Hematopoietic multipotent progenitor cell treated with erythropoietin and hydrocortisone succinate and interleukin-3 and kit ligand, for 6 days (in vitro differentiated cells): ENCODE data around the gene NAV3.
"Not testable (repeated sequence)": the region's sequence is repeated elsewhere in the genome, so short reads cannot be mapped to it uniquely, and the experiment has no call there.

ENCODE experiments used
- DNase-seq: peaks from one replicate; pipeline ENCODE4 v3.0.0-alpha.2; 2015

The NAV3 gene

DNA sequence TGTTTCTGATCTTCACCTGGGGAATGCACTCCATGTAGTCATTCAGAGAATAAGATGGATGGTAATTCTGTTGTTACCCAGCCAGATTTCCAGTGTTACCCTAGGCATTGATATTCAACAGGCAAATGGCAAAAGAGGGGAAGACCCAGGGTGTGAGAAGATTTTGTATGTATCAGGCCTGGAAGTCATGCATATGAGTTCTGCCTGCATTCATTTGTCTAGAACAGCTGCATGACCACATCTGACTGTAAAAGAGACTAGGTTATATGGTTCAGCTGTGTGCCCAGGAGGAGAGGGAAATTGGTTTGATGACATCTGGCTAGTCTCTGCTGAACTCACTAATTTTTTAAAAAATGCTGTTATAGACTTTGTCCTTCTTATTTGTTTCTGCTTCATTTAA is 224.9 kb downstream of the NAV3 start:
- no peak for DNase-seq

DNA sequence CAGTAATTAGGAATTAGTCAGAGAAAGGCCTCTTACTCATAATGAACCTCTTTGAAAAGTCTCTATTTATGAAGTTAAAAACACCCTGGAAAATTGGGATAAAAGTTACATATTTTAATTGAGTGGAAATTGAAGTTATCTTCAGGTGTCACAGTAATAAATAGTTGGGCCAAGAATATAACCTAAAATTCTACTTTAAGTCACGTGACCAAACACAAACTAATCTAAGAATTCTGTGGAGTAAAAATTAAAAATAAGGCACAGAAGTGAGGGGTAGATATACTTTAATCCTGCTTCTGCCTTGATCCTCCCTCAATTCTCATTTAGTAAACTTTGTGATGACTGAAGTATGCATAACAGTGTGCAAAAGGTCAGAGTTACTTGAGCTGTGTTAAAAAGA is 226.4 kb downstream of the NAV3 start:
- DNase-seq: no peak

DNA sequence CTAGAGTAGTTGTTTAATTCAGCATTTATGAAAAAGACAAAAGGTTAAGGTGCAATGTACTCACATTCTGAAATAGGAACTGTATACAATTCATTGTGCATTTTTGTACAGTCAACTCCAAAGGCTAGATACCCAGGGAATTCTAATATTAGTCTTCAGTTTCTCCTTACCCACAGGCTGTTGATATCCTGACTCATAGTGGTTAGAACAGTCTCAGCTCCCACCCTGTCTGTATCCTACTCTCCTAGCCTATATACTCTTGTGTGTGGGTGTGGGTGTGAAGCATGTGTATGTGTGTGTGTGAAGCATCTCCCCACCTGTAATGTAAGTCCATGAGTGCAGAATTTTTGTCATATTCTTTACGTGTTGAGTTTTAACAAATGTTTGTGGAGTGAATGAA is 229.5 kb downstream of the NAV3 start:
- no peak for DNase-seq

DNA sequence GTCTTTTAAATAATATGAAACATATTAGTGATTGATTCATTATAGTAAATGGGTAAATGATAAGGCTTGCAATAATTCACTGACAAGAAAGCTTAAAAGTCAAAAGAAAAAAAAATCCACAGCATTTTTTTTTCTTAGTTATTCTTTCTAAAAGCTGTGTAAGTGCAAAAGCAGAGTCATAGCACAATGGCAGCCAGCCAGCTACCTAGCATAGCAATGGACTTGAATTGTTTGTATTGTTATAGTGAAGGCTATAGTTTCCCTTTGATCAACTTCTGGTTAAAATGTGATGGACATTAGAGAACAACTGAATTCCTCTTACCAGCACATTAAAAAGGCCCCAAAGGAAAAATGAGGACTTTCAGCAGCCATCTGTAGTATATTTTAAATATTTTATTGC is 232.1 kb downstream of the NAV3 start:
- DNase-seq: peak; percentile 44

GRCh38 chr12:78081590-78082314 is 251.1 kb downstream of the NAV3 start:
- DNase-seq: no peak

DNA sequence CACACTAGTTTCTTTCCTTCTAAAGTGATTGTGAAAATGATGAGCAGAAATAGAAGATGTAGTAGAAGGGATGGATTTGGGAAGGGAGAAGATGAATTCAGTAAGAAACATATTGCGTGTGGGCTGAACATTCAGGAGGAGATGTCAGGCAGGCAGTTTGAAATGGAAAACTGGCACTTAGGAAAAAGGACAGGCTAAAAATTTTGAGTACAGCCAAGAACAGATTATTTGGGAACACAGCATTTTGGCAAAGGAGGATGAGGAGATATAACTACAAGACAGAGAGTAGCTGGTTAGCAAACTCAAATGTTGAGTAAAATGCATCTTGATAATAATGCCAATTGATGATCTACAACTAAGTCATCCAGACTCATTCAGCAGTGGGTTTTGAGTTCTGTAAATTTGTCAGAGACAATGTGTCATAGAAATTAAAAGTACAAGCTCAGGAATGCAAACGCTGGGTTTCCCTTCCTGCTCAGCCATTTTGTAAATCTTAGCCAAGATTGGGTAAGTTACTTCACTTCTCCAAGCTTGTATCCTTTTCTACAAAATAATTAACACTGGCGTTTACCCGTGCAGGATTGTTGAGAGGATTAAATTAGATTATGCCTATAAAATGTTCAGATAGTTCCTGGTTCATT is 255.0 kb downstream of the NAV3 start:
- no peak for DNase-seq

DNA sequence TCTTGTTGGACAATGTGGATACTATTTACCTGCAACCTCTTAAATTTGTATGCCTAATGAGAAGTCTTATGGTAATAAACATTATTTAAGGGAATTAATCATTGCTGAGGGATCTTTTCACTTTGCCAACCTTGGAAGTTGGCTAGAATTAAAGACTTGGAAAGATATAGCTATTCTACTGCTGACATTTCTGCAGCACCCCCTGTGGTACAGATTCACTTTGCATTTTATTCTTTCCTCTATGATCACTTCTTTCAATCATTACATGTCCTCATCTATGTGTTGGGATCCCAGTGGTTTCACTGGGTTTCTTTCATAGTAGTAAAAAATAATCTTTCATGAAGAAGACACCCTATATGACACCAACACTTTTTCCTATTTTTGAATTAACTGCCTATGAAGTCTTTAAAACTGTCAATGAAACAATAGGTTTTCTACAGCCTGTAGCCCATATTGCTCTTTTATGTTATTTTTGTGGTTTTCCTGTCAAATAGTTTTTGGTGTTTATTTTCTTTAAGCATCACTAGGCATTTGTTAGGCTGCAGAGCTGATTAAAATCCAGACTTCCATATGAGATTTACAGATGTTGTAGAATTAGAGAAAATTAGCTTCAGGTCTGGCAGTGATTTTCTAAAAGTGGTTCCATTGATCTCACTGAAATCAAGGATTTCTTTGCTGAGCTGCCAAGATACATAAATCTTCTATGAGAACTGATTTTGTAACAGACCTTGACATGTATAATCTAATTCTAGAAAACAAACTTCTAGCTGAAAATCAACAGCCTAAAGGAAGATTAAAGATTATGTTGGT is 256.1 kb downstream of the NAV3 start:
- DNase-seq: no peak

- DNase-seq: no peak
Observed at GRCh38 chr12:78087363-78087675, 256.6 kb downstream of the NAV3 start.

DNA sequence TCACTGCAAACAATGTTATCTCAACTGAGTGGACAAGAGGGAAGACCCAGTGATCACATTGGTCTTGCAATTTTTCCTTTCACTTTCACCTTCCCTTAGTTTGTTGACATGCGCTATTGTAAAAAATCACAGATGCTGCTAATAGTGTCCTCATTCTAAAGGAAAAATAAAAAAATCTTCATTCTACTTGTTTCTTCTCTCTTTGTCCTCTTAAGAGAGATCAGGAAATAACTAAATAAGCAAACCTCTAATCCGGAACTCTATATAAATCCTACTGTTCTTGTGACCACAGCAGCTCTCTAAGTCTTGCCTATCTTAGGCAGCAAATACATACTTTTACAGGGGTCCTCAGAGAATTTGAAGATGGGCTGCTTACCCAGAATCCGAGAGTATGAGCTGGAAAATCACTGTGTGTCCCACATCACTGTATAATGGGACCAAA is 257.7 kb downstream of the NAV3 start:
- DNase-seq: no peak

DNA sequence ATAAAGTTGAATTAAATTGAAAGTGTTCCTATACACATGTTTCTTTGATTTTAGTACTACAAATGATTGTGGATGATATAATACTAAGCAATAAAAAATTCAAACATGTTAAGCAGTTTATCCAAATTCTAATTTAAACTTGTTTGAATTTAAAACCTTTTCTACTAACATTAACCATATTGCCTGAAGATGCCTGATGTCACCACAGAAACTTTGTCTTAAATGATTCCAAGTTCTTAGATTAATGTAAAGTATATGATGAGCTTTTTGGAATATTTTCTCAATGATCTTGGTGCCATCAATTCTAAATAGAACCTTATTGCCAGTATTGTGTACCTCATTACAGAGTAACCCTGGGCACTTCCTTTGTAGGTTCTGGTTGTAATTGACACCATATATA is 259.6 kb downstream of the NAV3 start:
- DNase-seq: no peak

GRCh38 chr12:78095623-78096022 is 264.9 kb downstream of the NAV3 start:
- no peak for DNase-seq

GRCh38 chr12:78096909-78097597 is 266.4 kb downstream of the NAV3 start:
- DNase-seq: no peak

DNA sequence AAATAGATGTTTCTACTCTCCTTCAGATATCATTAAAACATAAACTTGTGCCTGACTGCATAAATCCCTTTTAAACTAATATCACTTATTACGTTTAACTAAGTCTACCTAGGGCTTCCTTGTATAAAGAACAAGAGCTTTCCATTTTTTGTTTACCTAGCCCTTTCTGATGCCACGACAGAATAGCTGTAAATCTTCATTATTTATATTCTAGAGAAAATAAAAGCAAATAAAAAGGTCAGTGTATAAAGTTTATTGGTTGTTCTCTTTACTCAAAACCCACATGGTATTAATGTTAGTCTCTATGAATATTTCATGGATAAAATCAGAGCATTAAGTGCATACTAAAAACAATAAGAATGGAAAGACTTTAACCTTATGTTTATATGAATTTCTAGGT is 269.1 kb downstream of the NAV3 start:
- DNase-seq: no peak

- DNase-seq: no peak
Observed at GRCh38 chr12:78101113-78101876, 270.6 kb downstream of the NAV3 start.

- DNase-seq: no peak
Observed at GRCh38 chr12:78101946-78102635, 271.4 kb downstream of the NAV3 start.

DNA sequence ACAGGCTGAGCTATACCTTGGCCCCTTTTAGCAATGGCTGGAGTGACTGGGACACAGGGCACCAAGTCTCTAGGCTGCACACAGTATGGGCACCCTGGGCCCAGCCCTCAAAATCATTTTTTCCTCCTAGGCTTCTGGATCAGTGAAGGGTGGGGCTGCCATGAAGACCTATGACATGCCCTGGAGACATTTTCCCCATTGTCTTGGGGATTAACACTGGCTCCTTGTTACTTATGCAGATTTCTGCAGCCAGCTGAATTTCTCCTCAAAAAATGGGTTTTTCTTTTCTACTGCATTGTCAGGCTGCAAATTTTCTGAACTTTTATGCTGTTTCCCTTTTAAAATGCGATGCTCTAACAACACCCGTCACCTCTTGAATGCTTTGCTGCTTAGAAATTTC is 272.1 kb downstream of the NAV3 start:
- DNase-seq: not testable (repeated sequence)

GRCh38 chr12:78115889-78116288 is 285.2 kb downstream of the NAV3 start:
- DNase-seq: peak; percentile 11

GRCh38 chr12:78118036-78118435 is 287.3 kb downstream of the NAV3 start:
- DNase-seq: peak; percentile 7

- DNase-seq: no peak
Observed at GRCh38 chr12:78118486-78118885, 287.8 kb downstream of the NAV3 start.

DNA sequence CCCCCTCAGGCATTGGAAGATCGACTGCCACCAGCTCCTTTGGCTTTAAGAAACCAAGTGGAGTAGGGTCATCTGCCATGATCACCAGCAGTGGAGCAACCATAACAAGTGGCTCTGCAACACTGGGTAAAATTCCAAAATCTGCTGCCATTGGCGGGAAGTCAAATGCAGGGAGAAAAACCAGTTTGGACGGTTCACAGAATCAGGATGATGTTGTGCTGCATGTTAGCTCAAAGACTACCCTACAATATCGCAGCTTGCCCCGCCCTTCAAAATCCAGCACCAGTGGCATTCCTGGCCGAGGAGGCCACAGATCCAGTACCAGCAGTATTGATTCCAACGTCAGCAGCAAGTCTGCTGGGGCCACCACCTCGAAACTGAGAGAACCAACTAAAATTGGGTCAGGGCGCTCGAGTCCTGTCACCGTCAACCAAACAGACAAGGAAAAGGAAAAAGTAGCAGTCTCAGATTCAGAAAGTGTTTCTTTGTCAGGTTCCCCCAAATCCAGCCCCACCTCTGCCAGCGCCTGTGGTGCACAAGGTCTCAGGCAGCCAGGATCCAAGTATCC is 288.7 kb downstream of the NAV3 start:
- DNase-seq: no peak

- DNase-seq: no peak
Observed at GRCh38 chr12:78120306-78120705, 289.6 kb downstream of the NAV3 start.
